Left forelimb (tissue), 1 donor: ENCODE results near the gene TRIP12.
"Not testable (repeated sequence)": the region's sequence is repeated elsewhere in the genome, so short reads cannot be mapped to it uniquely, and the experiment has no call there.

Experiments used
- DNase-seq: peaks from one replicate; pipeline ENCODE4 v3.0.0-alpha.2; 2018; ENCODE audit warnings: low spot score

The TRIP12 gene

GRCh38 chr2:229874647-229875046, 47.2 kb downstream of the TRIP12 start:
- no peak for DNase-seq

GRCh38 chr2:229873123-229873581, 48.7 kb downstream of the TRIP12 start:
- no peak for DNase-seq

DNA sequence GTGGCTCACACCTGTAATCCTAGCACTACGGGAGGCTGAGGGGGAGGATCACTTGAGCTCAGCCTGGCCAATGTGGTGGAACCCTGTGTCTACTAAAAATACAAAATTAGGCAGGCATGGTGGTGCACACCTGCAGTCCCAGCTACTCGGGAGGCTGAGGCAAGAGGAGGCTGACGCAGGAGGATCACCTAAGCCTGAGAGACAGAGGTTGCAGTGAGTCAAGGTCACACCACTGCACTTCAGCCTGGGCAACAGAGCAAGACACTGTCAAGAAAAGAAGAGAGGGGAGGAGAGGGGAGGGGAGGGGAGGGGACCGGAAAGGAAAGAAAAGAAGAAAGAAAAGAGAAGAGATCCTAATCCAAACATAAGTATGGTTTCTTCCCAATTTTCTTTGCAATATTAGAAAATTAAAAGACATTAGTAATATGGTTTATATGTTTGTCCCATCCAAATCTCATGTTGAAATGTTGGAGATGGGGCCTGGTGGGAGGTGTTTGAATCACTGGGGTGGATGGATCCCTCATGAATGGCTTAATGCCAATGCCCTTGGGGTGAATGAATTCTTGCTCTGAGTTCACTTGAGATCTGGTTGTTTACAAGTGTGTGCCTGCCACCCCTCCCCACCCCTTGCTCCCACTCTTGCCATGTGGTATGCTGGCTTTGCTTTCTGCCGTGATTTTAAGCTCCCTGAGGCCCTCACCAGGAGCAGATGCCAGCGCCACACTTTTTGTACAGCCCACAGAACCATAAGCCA, 50.7 kb downstream of the TRIP12 start:
- no peak for DNase-seq

DNA sequence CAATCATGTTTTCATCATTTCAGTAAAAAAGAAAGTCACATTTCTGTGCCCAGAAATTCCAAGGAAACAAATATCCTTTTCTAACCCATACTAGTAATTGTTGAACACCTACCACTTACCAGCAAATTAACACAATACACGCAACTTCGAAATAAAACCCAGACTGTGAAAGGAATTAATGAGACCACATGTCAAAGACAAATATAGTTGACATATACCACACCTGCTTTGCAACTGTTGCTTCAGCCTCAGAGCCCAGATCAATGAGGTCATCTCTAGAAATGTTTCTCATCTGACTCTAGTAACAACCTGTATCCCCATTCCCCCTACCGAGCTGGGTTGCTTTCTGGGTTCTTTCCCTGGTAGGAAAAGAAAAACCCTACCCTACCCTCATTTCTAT, 52.6 kb downstream of the TRIP12 start:
- no peak for DNase-seq

- no peak for DNase-seq
Observed at GRCh38 chr2:229868794-229869193, 53.0 kb downstream of the TRIP12 start.

GRCh38 chr2:229865033-229865432, 56.8 kb downstream of the TRIP12 start:
- no peak for DNase-seq

- DNase-seq, result no peak
Observed at GRCh38 chr2:229861431-229861830, 60.4 kb downstream of the TRIP12 start.

DNA sequence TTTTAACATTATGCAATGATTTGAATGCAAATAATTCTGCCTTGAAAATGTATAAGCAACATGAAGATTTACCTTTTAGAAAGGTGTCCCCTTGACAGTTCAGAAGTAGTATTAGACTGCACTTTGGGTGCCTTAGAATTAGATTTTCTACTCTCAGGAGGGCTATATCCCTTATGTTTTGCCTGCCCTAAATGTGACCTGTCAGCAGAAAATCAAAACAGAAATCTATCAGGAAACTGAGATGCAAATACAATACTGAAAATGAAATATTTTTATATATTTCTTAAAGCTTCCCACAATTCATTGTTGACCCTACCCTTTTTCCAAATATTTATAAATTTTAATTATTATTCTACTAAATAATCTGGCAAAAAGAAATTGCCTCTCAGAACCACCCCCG, 61.5 kb downstream of the TRIP12 start:
- DNase-seq, result no peak

DNA sequence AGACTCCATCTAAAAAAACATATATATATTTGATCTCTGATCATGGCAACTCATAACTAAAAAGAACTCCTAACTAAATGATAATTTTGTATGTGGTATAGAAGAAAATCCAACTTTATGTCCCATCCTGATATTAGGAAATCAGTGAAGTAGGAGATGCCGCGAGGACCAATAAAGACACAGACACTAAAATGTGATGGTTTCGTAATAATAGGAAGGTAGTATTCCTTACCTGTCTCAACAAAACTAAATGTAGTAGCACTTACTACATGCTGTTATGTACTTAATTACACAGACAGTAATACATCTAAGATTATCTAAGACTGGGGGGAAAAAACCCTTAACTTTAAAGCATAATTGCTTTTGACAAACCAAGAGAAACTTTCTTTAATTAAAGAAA, 63.5 kb downstream of the TRIP12 start:
- DNase-seq, result no peak

DNA sequence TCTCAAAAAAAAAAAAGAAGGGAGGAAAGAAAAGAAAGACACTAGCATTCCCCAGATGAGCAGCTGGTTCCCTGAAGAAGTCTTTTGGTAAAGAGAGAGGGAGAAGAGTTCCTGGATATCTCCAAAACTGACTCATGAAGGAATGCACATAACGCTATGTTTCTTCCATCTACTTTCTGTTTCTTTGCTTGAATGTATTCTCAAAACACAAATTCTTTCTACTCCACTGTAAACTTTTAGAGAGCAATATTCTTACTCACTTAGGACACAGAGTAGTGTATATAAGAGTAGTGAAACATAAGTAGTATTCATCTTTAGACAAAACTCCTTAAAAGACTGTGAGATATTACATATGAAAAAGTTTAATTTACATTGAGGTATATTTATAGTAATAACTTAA, 64.2 kb downstream of the TRIP12 start:
- no peak for DNase-seq

DNA sequence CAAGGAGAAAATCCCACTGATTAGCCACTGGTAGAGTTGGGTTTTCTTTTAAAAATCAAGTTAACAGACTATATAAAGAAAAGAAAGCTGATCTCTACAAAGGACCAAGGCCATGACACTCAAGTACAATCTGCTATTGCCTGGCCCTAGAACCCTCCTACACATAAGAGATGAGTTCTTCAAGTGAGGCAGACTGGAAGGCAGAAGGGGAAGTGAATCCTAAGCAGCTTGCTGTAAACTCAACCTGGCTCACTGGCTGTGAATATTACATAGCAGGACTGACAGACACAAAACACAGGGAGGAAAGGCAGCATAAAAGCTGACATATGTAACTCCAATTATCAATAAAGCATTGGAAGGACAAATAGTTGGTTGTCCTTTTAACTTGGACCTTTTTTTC, 65.4 kb downstream of the TRIP12 start:
- no peak for DNase-seq

DNA sequence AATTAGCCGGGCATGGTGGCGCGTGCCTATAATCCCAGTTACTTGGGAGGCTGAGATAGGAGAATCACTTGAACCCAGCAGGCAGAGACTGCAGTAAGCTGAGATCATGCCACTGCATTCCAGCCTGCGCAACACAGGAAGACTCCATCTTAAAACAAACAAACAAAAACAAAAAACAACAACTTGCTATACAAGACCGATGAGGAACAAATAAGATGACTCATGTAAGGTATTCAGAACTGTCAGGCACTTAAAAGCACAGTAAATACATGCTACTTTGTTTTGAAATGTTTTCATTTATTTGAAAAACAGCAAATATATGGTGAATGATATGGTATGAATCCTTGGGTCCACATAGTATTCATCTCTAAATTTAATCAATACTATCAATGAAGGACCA, 66.7 kb downstream of the TRIP12 start:
- no peak for DNase-seq

DNA sequence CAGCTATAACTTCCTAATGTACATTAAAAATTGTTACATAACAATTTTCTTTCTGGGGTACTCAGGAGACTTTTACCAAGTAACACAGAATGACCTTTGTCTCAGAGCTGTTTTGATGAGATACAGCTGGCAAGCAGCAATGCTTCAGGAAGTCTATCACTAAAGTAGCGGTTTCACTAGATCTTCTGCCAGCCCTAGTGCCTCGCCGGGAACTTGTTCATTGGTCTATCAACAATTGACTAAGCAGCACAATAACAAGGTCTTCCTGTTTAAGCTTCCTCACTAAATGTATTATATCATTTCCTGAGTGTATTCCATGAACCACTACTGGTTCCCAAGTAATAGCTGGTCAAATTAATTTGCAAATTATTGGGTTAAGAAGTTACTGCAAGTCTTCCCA, 69.2 kb downstream of the TRIP12 start:
- DNase-seq, result no peak

- no peak for DNase-seq
Observed at GRCh38 chr2:229851870-229852269, 69.9 kb downstream of the TRIP12 start.

- not testable (repeated sequence) for DNase-seq
Observed at GRCh38 chr2:229850355-229851275, 71.2 kb downstream of the TRIP12 start.

DNA sequence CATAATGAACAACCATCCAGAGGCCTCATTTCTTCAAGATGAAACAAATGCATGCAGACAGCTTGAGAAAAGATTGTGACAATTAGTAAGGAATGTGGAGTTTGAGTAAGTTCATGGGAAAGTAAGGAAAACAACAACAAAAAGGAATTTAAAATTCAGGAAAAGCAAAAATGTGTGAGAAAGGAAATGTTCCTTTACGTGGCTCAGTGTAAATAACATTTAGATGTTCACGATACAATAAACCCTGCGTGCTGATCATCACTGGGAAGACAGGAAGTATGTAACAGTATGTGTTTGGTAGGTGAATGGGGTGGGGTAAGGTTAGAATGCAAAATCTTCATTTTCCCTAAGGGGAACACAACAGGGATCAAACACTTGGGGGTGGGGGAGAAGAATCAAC, 72.7 kb downstream of the TRIP12 start:
- DNase-seq, result no peak

DNA sequence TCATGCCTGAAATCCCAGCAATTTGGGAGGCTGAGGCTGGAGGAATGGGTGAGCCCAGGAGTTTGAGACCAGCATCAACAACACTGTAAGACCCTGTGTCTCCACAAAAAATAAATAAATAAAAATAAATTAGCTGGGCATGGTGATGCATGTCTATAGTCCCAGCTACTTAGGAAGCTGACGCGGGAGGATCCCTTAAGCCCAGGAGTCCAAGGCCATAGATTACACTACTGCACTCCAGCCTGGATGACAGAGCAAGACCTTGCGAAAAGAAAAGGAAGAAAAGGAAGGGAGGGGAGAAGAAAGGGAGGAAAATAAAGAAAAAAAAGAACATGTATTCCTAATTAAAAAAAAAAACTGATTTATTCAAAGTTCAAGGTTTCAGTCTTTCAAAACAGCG, 78.2 kb downstream of the TRIP12 start:
- no peak for DNase-seq

DNA sequence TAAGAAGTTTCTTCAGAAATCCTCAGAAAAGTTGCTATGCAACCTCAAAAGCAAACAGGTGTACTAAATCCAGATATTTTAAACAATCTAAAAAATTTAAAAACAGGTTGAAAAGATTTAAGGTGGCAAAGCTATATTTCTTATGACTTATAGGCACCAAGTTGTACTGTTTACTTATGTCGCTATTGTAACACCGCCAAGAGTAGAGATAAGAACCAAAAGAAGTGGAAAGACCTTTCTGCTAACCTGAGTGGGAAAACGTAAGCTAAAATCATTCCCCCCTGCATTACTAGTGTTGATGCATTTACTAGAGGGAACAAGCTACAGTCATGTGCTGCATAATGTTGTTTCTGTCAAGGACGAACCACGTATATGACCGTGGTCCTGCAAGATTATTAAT, 83.1 kb downstream of the TRIP12 start:
- DNase-seq, result no peak

GRCh38 chr2:229836847-229837246, 85.0 kb downstream of the TRIP12 start:
- no peak for DNase-seq

DNA sequence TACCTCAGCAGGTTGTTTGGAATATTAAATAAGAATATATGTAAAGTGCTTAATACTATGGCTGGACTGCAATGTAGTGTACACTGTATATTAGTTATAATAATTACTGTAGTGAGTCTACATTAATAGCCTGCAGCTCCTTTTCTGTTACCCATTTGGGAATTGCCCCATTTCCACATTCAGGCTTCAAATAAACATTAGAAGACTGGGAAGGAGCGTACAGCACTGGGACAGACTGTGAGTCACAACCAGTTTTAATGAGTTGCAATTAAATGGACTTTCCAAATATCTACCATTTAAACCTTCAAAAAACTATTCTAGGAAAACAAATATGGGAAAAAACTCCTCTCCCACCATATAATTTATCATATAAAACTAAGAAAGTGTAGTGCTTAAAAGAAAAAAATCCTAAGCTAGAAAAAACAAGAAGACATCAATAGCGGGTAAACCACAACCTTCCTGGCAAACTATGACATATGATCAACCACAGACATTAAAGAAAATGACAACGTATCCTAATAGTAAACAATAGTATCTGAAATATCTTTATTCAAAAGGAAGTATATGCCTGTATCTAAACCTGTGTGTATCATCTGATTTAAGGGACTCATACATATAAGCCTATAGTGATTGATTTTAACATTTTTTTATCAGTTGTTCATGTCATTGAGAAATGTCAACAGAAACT, 86.1 kb downstream of the TRIP12 start:
- no peak for DNase-seq

DNA sequence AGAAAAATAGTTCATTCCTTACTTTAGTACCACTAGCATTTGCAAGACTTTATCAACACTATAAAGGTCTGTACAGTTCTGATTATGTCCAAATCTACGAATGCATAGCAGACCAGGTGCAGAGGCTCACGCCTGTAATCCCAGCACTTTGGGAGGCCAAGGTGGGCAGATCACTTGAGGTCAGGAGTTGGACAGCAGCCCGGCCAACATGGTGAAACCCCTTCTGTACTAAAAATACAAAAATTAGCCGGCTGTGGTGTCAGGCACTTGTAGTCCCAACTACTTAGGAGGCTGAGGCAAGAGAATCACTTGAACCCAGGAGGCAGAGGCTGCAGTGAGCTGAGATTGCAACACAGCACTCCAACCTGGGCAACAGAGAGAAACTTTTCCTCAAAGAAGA, 87.4 kb downstream of the TRIP12 start:
- not testable (repeated sequence) for DNase-seq

GRCh38 chr2:229832510-229832898, 89.3 kb downstream of the TRIP12 start:
- DNase-seq, result no peak
